HEK293T (cell line): ENCODE results near the gene TENM3.

ENCODE experiments used
- CTCF ChIA-PET: fragments of 350-600 bp; formaldehyde crosslinking; extraction: SDS; loops from one replicate; lab custom pipeline; 2021; ENCODE audit warnings: antibody characterized with exemption, inconsistent platforms; lab: Yijun Ruan, JAX
- POLR2A ChIA-PET: fragments of 350-600 bp; formaldehyde crosslinking; extraction: SDS; loops from one replicate; lab custom pipeline; 2020; ENCODE audit warnings: antibody characterized with exemption, inconsistent platforms; lab: Yijun Ruan, JAX
- DNase-seq: peaks from one replicate; pipeline ENCODE4 v3.0.0; 2012; ENCODE audit warnings: mixed read lengths; ENCODE audit errors: extremely low spot score
- ARNT ChIP-seq: fragments of 450-650 bp; IDR thresholded peaks from 2 replicates; pipeline ENCODE4 v1.6.1; 2017; ENCODE audit warnings: mild to moderate bottlenecking
- BHLHE40 ChIP-seq: fragments of 450-650 bp; IDR thresholded peaks from 2 replicates; pipeline ENCODE4 v1.6.1; 2016; ENCODE audit warnings: mild to moderate bottlenecking, moderate library complexity, borderline replicate concordance
- CTBP1 ChIP-seq: fragments of 450-650 bp; IDR thresholded peaks from 2 replicates; pipeline ENCODE4 v1.6.1; 2016; ENCODE audit warnings: borderline replicate concordance
- ELF4 ChIP-seq: fragments of 450-650 bp; IDR thresholded peaks from 2 replicates; pipeline ENCODE4 v1.6.1; 2017; ENCODE audit warnings: antibody characterized with exemption
- FOXA1 ChIP-seq: fragments of 450-650 bp; IDR thresholded peaks from 2 replicates; pipeline ENCODE4 v1.6.1; 2016; ENCODE audit warnings: mild to moderate bottlenecking
- FOXK2 ChIP-seq: fragments of 450-650 bp; IDR thresholded peaks from 2 replicates; pipeline ENCODE4 v1.6.1; 2016; ENCODE audit warnings: mild to moderate bottlenecking
- FOXM1 ChIP-seq: fragments of 450-650 bp; IDR thresholded peaks from 2 replicates; pipeline ENCODE4 v1.6.1; 2017; ENCODE audit warnings: mild to moderate bottlenecking, borderline replicate concordance
- HDGF ChIP-seq: fragments of 450-650 bp; IDR thresholded peaks from 2 replicates; pipeline ENCODE4 v1.6.1; 2017; ENCODE audit warnings: antibody characterized with exemption, borderline replicate concordance
- L3MBTL2 ChIP-seq: fragments of 450-650 bp; conservative IDR thresholded peaks from 2 replicates; pipeline ENCODE4 v1.6.1; 2016; ENCODE audit warnings: mild to moderate bottlenecking
- LEF1 ChIP-seq: fragments of 450-650 bp; IDR thresholded peaks from 2 replicates; pipeline ENCODE4 v1.6.1; 2017; ENCODE audit warnings: mild to moderate bottlenecking, borderline replicate concordance
- NFRKB ChIP-seq: fragments of 450-650 bp; IDR thresholded peaks from 2 replicates; pipeline ENCODE4 v1.6.1; 2016; ENCODE audit warnings: mild to moderate bottlenecking, moderate library complexity
- PKNOX1 ChIP-seq: fragments of 450-650 bp; IDR thresholded peaks from 2 replicates; pipeline ENCODE4 v1.6.1; 2016
- SP1 ChIP-seq: fragments of 450-650 bp; IDR thresholded peaks from 2 replicates; pipeline ENCODE4 v1.6.1; 2017
- SUZ12 ChIP-seq: fragments of 450-650 bp; IDR thresholded peaks from 2 replicates; pipeline ENCODE4 v1.6.1; 2016; ENCODE audit warnings: mild to moderate bottlenecking
- TARDBP ChIP-seq: fragments of 450-650 bp; IDR thresholded peaks from 2 replicates; pipeline ENCODE4 v1.6.1; 2016
- ZNF384 ChIP-seq: fragments of 450-650 bp; IDR thresholded peaks from 2 replicates; pipeline ENCODE4 v1.6.1; 2016

Gene TENM3

GRCh38 chr4:182770996-182771514, 527.9 kb downstream of the TENM3 start:
- ChIA-PET CTCF (no interaction called here), POLR2A (interaction anchor here (0.8 kb wide), 1 partner anchor 35 kb away, joined by 3 read pairs; no protein-coding TSS in a partner anchor)
- DNase-seq, result no peak
- TF ChIP-seq ZNF384 (no peak), FOXA1 (no peak), FOXM1 (no peak), SUZ12 (no peak), FOXK2 (no peak), BHLHE40 (no peak), L3MBTL2 (no peak), ARNT (no peak), NFRKB (no peak), CTBP1 (no peak), HDGF (no peak), PKNOX1 (no peak), LEF1 (no peak), TARDBP (no peak), ELF4 (no peak), SP1 (no peak)

- no peak for TF ChIP-seq CTBP1
- no peak for TF ChIP-seq PKNOX1
- TF ChIP-seq SUZ12, result no peak
- no peak for TF ChIP-seq L3MBTL2
- POLR2A ChIA-PET, result no interaction called here
- no peak for DNase-seq
- CTCF ChIA-PET, result no interaction called here
Observed at GRCh38 chr4:182775075-182775474, 531.9 kb downstream of the TENM3 start.

DNA sequence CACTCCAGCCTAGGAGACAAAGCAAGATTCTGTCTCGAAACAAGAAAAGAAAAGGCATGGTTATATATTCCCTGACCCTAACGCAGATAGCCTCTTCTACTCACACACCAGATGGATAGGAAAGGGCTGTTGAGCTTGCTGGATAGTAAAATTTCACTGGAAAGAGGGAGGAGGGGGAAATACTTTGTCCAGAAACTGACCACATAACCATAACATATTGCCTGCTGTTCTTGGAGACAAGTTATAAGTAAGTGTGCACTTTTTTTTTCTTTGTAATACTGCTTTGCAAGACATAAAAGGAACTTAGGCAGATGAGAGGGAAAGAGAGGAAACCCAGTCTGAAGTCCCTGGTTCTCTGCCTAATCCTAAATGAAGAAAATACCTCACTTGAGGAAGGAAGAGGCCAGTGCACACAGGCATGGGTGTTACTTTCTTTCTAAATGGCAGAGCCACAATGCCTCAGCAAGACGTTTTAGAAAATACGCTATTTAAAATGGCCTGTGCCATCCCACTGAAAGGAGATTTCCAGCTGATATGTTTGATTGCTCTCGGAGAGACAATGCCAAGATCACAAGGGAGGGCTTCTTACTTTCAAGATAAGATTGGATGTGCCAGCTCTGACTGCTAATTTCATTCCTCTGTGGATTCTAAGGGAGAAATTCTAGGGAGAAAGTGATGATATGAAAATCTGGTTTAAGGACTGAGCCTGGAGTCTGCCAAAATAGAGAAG, 533.3 kb downstream of the TENM3 start:
- no peak for DNase-seq
- CTCF ChIA-PET, result interaction anchor here (0.9 kb wide), 1 partner anchor 149 kb away, joined by 3 read pairs; no protein-coding TSS in a partner anchor
- POLR2A ChIA-PET, result no interaction called here
- TF ChIP-seq FOXK2, result no peak

- POLR2A ChIA-PET, result no interaction called here
- CTCF ChIA-PET, result no interaction called here
- TF ChIP-seq SP1, result no peak
- no peak for TF ChIP-seq PKNOX1
- no peak for TF ChIP-seq FOXA1
- no peak for TF ChIP-seq L3MBTL2
- no peak for TF ChIP-seq HDGF
- TF ChIP-seq LEF1, result no peak
- DNase-seq, result no peak
Observed at GRCh38 chr4:182778222-182778982, 535.2 kb downstream of the TENM3 start.

DNA sequence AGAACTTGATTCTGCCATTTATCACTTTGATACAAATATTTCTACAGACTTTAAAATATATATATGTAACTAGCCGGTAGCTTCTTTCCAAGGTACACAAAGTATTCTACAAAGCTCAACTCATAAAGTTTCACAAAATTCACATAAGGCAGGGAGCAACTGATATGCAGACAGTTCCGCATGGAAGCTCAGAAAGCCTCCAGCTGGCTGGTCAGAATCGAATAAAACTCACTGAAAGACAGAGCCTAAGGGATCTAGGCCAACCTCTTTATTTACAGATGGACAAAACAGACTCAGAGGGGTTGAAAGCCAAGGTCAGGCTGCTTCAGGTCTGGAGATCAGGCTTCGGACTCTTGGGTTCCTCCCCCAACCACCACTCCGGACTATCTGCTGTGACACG, 543.8 kb downstream of the TENM3 start:
- POLR2A ChIA-PET, result no interaction called here
- TF ChIP-seq L3MBTL2 (no peak), TARDBP (no peak), FOXA1 (no peak), FOXM1 (no peak), BHLHE40 (no peak), HDGF (no peak), SUZ12 (no peak), LEF1 (no peak), FOXK2 (no peak)
- CTCF ChIA-PET, result interaction anchor here (0.6 kb wide), 1 partner anchor 289 kb away, joined by 3 read pairs; no protein-coding TSS in a partner anchor
- DNase-seq, result no peak

GRCh38 chr4:182788201-182788600, 545.0 kb downstream of the TENM3 start:
- TF ChIP-seq L3MBTL2, result no peak
- TF ChIP-seq NFRKB, result no peak
- TF ChIP-seq ZNF384, result no peak
- POLR2A ChIA-PET, result no interaction called here
- DNase-seq, result no peak
- CTCF ChIA-PET, result interaction anchor here (0.6 kb wide), 1 partner anchor 130 kb away, joined by 5 read pairs; no protein-coding TSS in a partner anchor

- TF ChIP-seq SUZ12, result no peak
- no peak for TF ChIP-seq ELF4
- TF ChIP-seq FOXK2, result no peak
- no peak for TF ChIP-seq L3MBTL2
- no peak for TF ChIP-seq BHLHE40
- ChIA-PET POLR2A (no interaction called here), CTCF (interaction anchor here (1.1 kb wide), 1 partner anchor 16 kb away, joined by 3 read pairs; no protein-coding TSS in a partner anchor)
- DNase-seq, result no peak
Observed at GRCh38 chr4:182789529-182789928, 546.3 kb downstream of the TENM3 start.
